SH-SY5Y (cell line): Measurements from ENCODE around the gene ARL16.

Experiments used
- GATA2 ChIP-seq: IDR thresholded peaks from 2 replicates; pipeline ENCODE4 v1.6.1; 2011; ENCODE audit warnings: mild to moderate bottlenecking, low read depth, low read length
- GATA3 ChIP-seq: IDR thresholded peaks from 2 replicates; pipeline ENCODE4 v1.6.1; 2011; ENCODE audit warnings: low read depth, mild to moderate bottlenecking, low read length, moderate library complexity

ARL16 gene

GRCh38 chr17:81683584-81684441 lies at the start of gene ARL16, which contains the start of gene HGS:
ARL16 (minus strand) TSS chr17:81683797; CDS start chr17:81683753, 44 bp downstream.
HGS (plus strand) TSS chr17:81684011; CDS start chr17:81684067, 56 bp downstream.
- TF ChIP-seq GATA3: no peak
- no peak for TF ChIP-seq GATA2

- TF ChIP-seq GATA3 (no peak), GATA2 (no peak)
Observed at GRCh38 chr17:81727324-81728031, 43.9 kb upstream of the ARL16 start.

- TF ChIP-seq GATA2: no peak
- TF ChIP-seq GATA3: no peak
Observed at GRCh38 chr17:81726004-81726403, 42.4 kb upstream of the ARL16 start.

- no peak for TF ChIP-seq GATA2
- TF ChIP-seq GATA3: no peak
Observed at GRCh38 chr17:81725439-81725838, 41.8 kb upstream of the ARL16 start.

- no peak for TF ChIP-seq GATA2
- no peak for TF ChIP-seq GATA3
Observed at GRCh38 chr17:81723651-81724209, 40.1 kb upstream of the ARL16 start.

- TF ChIP-seq GATA2 (no peak), GATA3 (no peak)
Observed at GRCh38 chr17:81722184-81723120, 38.9 kb upstream of the ARL16 start.

GRCh38 chr17:81720267-81721071 lies 36.9 kb upstream of the ARL16 start:
- TF ChIP-seq GATA2 (no peak), GATA3 (no peak)

GRCh38 chr17:81719410-81720266 lies 36.0 kb upstream of the ARL16 start:
- TF ChIP-seq GATA3 (no peak), GATA2 (no peak)

- no peak for TF ChIP-seq GATA2
- no peak for TF ChIP-seq GATA3
Observed at GRCh38 chr17:81717766-81718089, 34.1 kb upstream of the ARL16 start.

GRCh38 chr17:81717049-81717765 lies 33.6 kb upstream of the ARL16 start:
- no peak for TF ChIP-seq GATA2
- no peak for TF ChIP-seq GATA3

- no peak for TF ChIP-seq GATA2
- TF ChIP-seq GATA3: no peak
Observed at GRCh38 chr17:81716674-81716996, 33.0 kb upstream of the ARL16 start.
